ENCODE data around the gene CTNS. TPM values are rescaled to one million over a fixed set of nuclear protein-coding genes. Genes with fewer than 3 reads are reported as not detected.

The CTNS gene
- total and polyA plus RNA-seq, 8 donors, result 4.0 to 74.5 (median 11.9) TPM

GRCh38 chr17:3627769-3628167, 8.8 kb upstream of the CTNS start:
- TF ChIP-seq, protein P1, sequence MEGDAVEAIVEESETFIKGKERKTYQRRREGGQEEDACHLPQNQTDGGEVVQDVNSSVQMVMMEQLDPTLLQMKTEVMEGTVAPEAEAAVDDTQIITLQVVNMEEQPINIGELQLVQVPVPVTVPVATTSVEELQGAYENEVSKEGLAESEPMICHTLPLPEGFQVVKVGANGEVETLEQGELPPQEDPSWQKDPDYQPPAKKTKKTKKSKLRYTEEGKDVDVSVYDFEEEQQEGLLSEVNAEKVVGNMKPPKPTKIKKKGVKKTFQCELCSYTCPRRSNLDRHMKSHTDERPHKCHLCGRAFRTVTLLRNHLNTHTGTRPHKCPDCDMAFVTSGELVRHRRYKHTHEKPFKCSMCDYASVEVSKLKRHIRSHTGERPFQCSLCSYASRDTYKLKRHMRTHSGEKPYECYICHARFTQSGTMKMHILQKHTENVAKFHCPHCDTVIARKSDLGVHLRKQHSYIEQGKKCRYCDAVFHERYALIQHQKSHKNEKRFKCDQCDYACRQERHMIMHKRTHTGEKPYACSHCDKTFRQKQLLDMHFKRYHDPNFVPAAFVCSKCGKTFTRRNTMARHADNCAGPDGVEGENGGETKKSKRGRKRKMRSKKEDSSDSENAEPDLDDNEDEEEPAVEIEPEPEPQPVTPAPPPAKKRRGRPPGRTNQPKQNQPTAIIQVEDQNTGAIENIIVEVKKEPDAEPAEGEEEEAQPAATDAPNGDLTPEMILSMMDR (IDR thresholded peaks at IDR 0.05), result no peak
- TF ChIP-seq EP300 (IDR thresholded peaks at IDR 0.05), result no peak
- WGBS, 5 donors, result 91 to 96% (median 93%) methylated on average over 11 of the region's 11 CpGs
- H3K27me3 ChIP-seq, result no peaks in the 10 kb centered on the region
- intact Hi-C loops (cut with DNase I; ENCODE audit: low total_unique reads), result no loop called here
- H3K4me1 ChIP-seq, result peaks cover 0 to 7% (median 2%) of the 10 kb centered on the region in 4 donors
- no peak overlapping the region for H3K4me3 ChIP-seq
- H3K27ac ChIP-seq, result no peak overlapping the region
- H3K9me3 ChIP-seq, result no peaks in the 10 kb centered on the region
- H3K36me3 ChIP-seq, result peaks cover 37 to 92% (median 87%) of the 10 kb centered on the region in 4 donors
- no peak for DNase-seq

DNA sequence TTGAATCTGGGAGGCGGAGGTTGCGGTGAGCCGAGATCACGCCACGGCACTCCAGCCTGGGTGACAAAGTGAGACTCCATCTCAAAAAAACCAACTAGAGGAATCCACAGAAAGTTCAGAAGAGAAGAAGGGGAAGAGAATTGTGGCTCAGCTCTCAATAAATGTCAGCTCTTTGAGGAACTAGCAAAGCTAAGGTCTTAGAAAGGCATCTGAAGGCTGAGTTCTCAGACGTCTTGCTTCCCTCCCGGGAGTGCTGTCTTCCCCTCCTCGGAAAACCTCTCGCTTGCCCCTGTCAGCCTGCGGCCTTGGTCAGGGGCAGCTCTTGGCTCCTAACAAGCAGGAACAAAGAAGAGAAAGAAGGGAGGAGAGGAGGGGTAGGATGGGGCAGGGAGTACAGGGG, 5.8 kb upstream of the CTNS start:
- 89 to 94% (median 90%) methylated on average over 10 of the region's 10 CpGs for whole genome bisulfite sequencing, 5 donors
- TF ChIP-seq EP300 (IDR thresholded peaks at IDR 0.05) (no peak), POLR2A (IDR thresholded peaks at IDR 0.05) (no peak), POLR2AphosphoS5 (IDR thresholded peaks at IDR 0.05) (no peak)
- TF ChIP-seq, protein P1 (IDR thresholded peaks at IDR 0.05), result no peak
- H3K9me3 ChIP-seq, result no peaks in the 10 kb centered on the region
- no peak overlapping the region for H3K4me3 ChIP-seq
- no peak for DNase-seq
- H3K27me3 ChIP-seq, result no peaks in the 10 kb centered on the region
- intact Hi-C loops (cut with DNase I; ENCODE audit: low total_unique reads), result no loop called here
- H3K27ac ChIP-seq, result no peak overlapping the region
- peaks cover 11 to 27% (median 21%) of the 10 kb centered on the region in 4 donors for H3K4me1 ChIP-seq
- peaks cover 24 to 62% (median 57%) of the 10 kb centered on the region in 4 donors for H3K36me3 ChIP-seq

- no peak overlapping the region for H3K27ac ChIP-seq
- peaks cover 19 to 47% (median 42%) of the 10 kb centered on the region in 4 donors for H3K36me3 ChIP-seq
- peaks cover 11 to 32% (median 29%) of the 10 kb centered on the region in 4 donors for H3K4me1 ChIP-seq
- no peak for DNase-seq
- TF ChIP-seq POLR2AphosphoS5 (IDR thresholded peaks at IDR 0.05) (no peak), POLR2A (IDR thresholded peaks at IDR 0.05) (no peak), EP300 (IDR thresholded peaks at IDR 0.05) (no peak)
- TF ChIP-seq, protein P1 (IDR thresholded peaks at IDR 0.05), result no peak
- intact Hi-C loops (cut with DNase I; ENCODE audit: low total_unique reads), result no loop called here
- 94 to 100% (median 97%) methylated on average over 7 of the region's 7 CpGs for WGBS, 5 donors
- no peak overlapping the region for H3K4me3 ChIP-seq
- H3K27me3 ChIP-seq, result no peaks in the 10 kb centered on the region
- H3K9me3 ChIP-seq, result no peaks in the 10 kb centered on the region
Measured at GRCh38 chr17:3632287-3632686, 4.3 kb upstream of the CTNS start.

- TF ChIP-seq, protein P1 (IDR thresholded peaks at IDR 0.05), result no peak
- TF ChIP-seq POLR2AphosphoS5 (IDR thresholded peaks at IDR 0.05) (no peak), EP300 (IDR thresholded peaks at IDR 0.05) (no peak), POLR2A (IDR thresholded peaks at IDR 0.05) (no peak)
- 11 to 24% (median 13%) methylated on average over 22 to 38 of the region's 38 CpGs for WGBS, 5 donors
- Histone ChIP-seq H3K27me3 (no peaks in the 10 kb centered on the region), H3K27ac (peak overlapping the region; percentile 84 to 98 (median 94)), H3K36me3 (peaks cover 1 to 27% (median 10%) of the 10 kb centered on the region in 4 donors), H3K9me3 (no peaks in the 10 kb centered on the region), H3K4me3 (peak overlapping the region; percentile 88 to 98 (median 95)), H3K4me1 (peaks cover 11 to 58% (median 48%) of the 10 kb centered on the region in 4 donors)
- intact Hi-C loops (cut with DNase I; ENCODE audit: low total_unique reads), result no loop called here
- peak in 1 of 2 donors; percentile 51 for DNase-seq
Measured at GRCh38 chr17:3635474-3636153, 946 bp upstream of the CTNS start.

Measured in stomach (tissue), 9 donors.